HepG2 (cell line): ENCODE measurements around the gene IL26. TPM values are rescaled to one million over a fixed set of nuclear protein-coding genes. Genes with fewer than 3 reads are reported as not detected.

Experiments used
- AKNA ChIP-seq: sonication (generic); formaldehyde crosslinking; IDR thresholded peaks from 2 replicates; pipeline ENCODE4 v1.4.0; 2020; ENCODE audit warnings: missing genetic modification reagents, borderline replicate concordance
- NR2C2 ChIP-seq: sonication (generic); formaldehyde crosslinking; IDR thresholded peaks from 2 replicates; pipeline ENCODE4 v1.4.0; 2020; ENCODE audit warnings: missing genetic modification reagents, mild to moderate bottlenecking, moderate library complexity, borderline replicate concordance
- TBX2 ChIP-seq: sonication (generic); formaldehyde crosslinking; IDR thresholded peaks from 2 replicates; pipeline ENCODE4 v1.5.0; 2020; ENCODE audit warnings: missing genetic modification reagents, mild to moderate bottlenecking, borderline replicate concordance
- ZBTB25 ChIP-seq: IDR thresholded peaks from 2 replicates; pipeline ENCODE4 v1.6.1; 2018; ENCODE audit warnings: missing genetic modification reagents
- ZNF101 ChIP-seq: sonication (generic); formaldehyde crosslinking; IDR thresholded peaks from 2 replicates; pipeline ENCODE4 v1.4.0; 2020; ENCODE audit warnings: mild to moderate bottlenecking, low read depth, missing genetic modification reagents, borderline replicate concordance
- ZNF362 ChIP-seq: sonication (generic); formaldehyde crosslinking; IDR thresholded peaks from 2 replicates; pipeline ENCODE4 v1.4.0; 2020; ENCODE audit warnings: missing genetic modification reagents, mild to moderate bottlenecking, borderline replicate concordance
- ZNF556 ChIP-seq: sonication (generic); formaldehyde crosslinking; IDR thresholded peaks from 2 replicates; pipeline ENCODE4 v1.4.0; 2020; ENCODE audit warnings: mild to moderate bottlenecking, missing genetic modification reagents, borderline replicate concordance
- ZNF564 ChIP-seq: sonication (generic); formaldehyde crosslinking; IDR thresholded peaks from 2 replicates; pipeline ENCODE4 v1.8.1; 2023; ENCODE audit warnings: mild to moderate bottlenecking, missing genetic modification reagents
- ZSCAN5A ChIP-seq: sonication (generic); formaldehyde crosslinking; IDR thresholded peaks from 2 replicates; pipeline ENCODE4 v1.8.0; 2022; ENCODE audit warnings: mild to moderate bottlenecking, missing genetic modification reagents, borderline replicate concordance
- ZUFSP ChIP-seq: sonication (generic); formaldehyde crosslinking; IDR thresholded peaks from 2 replicates; pipeline ENCODE4 v1.9.0; 2021; ENCODE audit warnings: missing genetic modification reagents, mild to moderate bottlenecking, borderline replicate concordance
- polyA plus RNA-seq, 8 experiments: library from polyadenylated mRNA; depleted of rRNA in 3 of 8; stranded (reverse) in 7 of 8; unstranded in 1 of 8; fragments of >200 nt; fragmentation: Illumina TruSeq in 4 of 8; extraction: Trizol in 4 of 8; gene quantifications; 2 replicates each; pipeline versions ENCODE4 v1.2.1 to v1.2.3, GENCODE V29; 2011 to 2016; ENCODE audit warnings: low read depth in 4 of 8, missing spikeins in 1 of 8, mixed read lengths in 1 of 8; ENCODE audit not compliant: insufficient read depth in 1 of 8
- total RNA-seq, 5 experiments: library from RNA; depleted of rRNA; stranded (reverse); fragments of >200 nt; fragmentation: Illumina TruSeq; extraction: Trizol; gene quantifications; 2 replicates each; pipeline ENCODE4 v1.2.3, GENCODE V29; 2016; ENCODE audit warnings: low read depth in 1 of 5

IL26 gene
- total and polyA plus RNA-seq, 2 of the 13 experiments (the other 11 are each of a cell fraction or from before 2014, with no cell fraction given) = not detected

- TF ChIP-seq ZUFSP (CRISPR knock-in tag) (no peak), ZNF362 (no peak), ZSCAN5A (CRISPR knock-in tag) (no peak), ZBTB25 (CRISPR knock-in tag) (no peak), TBX2 (CRISPR knock-in tag) (no peak), ZNF101 (CRISPR knock-in tag) (no peak), AKNA (no peak), NR2C2 (CRISPR knock-in tag) (no peak), ZNF556 (no peak), ZNF564 (CRISPR knock-in tag) (no peak)
Measured at GRCh38 chr12:68263366-68263765, 37.8 kb upstream of the IL26 start (continued).
